ENCODE results near the gene CAMK1D.

DNA sequence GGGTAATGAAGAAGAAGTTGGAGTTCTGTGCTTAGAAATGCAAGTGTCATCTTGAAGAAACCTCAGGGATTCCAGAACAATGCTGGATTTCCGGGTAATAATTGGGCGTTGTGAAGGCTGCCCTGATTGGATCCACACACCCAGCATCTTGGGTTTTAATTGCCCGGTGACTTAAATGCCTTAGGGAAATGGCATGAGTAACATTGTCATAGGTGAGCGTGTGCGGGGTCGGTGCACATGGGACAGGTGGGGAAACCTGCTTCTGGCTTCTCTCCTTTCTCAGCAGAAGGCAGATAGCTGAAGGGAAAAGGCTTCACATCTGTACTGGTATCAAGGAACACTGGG lies 15.2 kb upstream of the CAMK1D start:
- TF ChIP-seq POLR2AphosphoS5 (IDR thresholded peaks at IDR 0.05; ENCODE audit: low read depth) = no peak
- TF ChIP-seq, protein P1, sequence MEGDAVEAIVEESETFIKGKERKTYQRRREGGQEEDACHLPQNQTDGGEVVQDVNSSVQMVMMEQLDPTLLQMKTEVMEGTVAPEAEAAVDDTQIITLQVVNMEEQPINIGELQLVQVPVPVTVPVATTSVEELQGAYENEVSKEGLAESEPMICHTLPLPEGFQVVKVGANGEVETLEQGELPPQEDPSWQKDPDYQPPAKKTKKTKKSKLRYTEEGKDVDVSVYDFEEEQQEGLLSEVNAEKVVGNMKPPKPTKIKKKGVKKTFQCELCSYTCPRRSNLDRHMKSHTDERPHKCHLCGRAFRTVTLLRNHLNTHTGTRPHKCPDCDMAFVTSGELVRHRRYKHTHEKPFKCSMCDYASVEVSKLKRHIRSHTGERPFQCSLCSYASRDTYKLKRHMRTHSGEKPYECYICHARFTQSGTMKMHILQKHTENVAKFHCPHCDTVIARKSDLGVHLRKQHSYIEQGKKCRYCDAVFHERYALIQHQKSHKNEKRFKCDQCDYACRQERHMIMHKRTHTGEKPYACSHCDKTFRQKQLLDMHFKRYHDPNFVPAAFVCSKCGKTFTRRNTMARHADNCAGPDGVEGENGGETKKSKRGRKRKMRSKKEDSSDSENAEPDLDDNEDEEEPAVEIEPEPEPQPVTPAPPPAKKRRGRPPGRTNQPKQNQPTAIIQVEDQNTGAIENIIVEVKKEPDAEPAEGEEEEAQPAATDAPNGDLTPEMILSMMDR (conservative IDR thresholded peaks at IDR 0.05; ENCODE audit: low read depth in 2 of 2) = no peak
- no peak for TF ChIP-seq EZH2 (IDR thresholded peaks at IDR 0.05; ENCODE audit: low read depth, unreplicated experiment)
- no peak for TF ChIP-seq ZNF114 (CRISPR knock-in tag; IDR thresholded peaks at IDR 0.05)
- TF ChIP-seq, protein P2, sequence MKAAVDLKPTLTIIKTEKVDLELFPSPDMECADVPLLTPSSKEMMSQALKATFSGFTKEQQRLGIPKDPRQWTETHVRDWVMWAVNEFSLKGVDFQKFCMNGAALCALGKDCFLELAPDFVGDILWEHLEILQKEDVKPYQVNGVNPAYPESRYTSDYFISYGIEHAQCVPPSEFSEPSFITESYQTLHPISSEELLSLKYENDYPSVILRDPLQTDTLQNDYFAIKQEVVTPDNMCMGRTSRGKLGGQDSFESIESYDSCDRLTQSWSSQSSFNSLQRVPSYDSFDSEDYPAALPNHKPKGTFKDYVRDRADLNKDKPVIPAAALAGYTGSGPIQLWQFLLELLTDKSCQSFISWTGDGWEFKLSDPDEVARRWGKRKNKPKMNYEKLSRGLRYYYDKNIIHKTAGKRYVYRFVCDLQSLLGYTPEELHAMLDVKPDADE (IDR thresholded peaks at IDR 0.05) = no peak
- no peak for TF ChIP-seq EZH2phosphoT487 (IDR thresholded peaks at IDR 0.05; ENCODE audit: unreplicated experiment)
